OCI-LY1 (cell line): ENCODE data around the gene PCSK2.

ENCODE experiments used
- H2AFZ ChIP-seq: fragments of 200-600 bp; sonication (generic), shearing (Covaris generic); 2 replicates; pipeline ENCODE4 v1.6.0; 2014; ENCODE audit warnings: antibody characterized with exemption, mild to moderate bottlenecking, low read length
- H3F3A ChIP-seq: fragments of 200-600 bp; sonication (generic), shearing (Covaris generic); 2 replicates; pipeline ENCODE4 v1.6.0; 2014; ENCODE audit warnings: mild to moderate bottlenecking, antibody characterized with exemption, low read length, moderate library complexity; ENCODE audit not compliant: insufficient read depth
- H3K27ac ChIP-seq: fragments of 200-600 bp; sonication (generic); 2 replicates; pipeline ENCODE4 v1.5.1; 2014; ENCODE audit warnings: low read length, mixed run types, mild to moderate bottlenecking, low read depth; ENCODE audit not compliant: poor library complexity, severe bottlenecking
- H3K27me3 ChIP-seq: fragments of 200-600 bp; sonication (generic); 2 replicates; pipeline ENCODE4 v1.6.0; 2014; ENCODE audit warnings: antibody characterized with exemption, mild to moderate bottlenecking, low read length, moderate library complexity; ENCODE audit not compliant: insufficient read depth
- H3K36me3 ChIP-seq: fragments of 200-600 bp; sonication (generic); 2 replicates; pipeline ENCODE4 v1.6.1; 2014; ENCODE audit warnings: mild to moderate bottlenecking, antibody characterized with exemption, low read length, moderate library complexity, mixed read lengths; ENCODE audit not compliant: insufficient read depth
- H3K4me1 ChIP-seq: fragments of 200-600 bp; sonication (generic); 2 replicates; pipeline ENCODE4 v1.5.1; 2014; ENCODE audit warnings: mild to moderate bottlenecking, low read length, moderate library complexity; ENCODE audit not compliant: insufficient read depth, severe bottlenecking
- H3K4me2 ChIP-seq: fragments of 200-600 bp; sonication (generic), shearing (Covaris generic); 2 replicates; pipeline ENCODE4 v1.6.1; 2014; ENCODE audit warnings: low read length
- H3K4me3 ChIP-seq: fragments of 200-600 bp; sonication (generic); 2 replicates; pipeline ENCODE4 v1.5.1; 2014; ENCODE audit warnings: low read length, low read depth, mild to moderate bottlenecking, mixed read lengths; ENCODE audit not compliant: poor library complexity, severe bottlenecking
- H3K79me2 ChIP-seq: fragments of 200-600 bp; shearing (Covaris generic); 2 replicates; pipeline ENCODE4 v1.6.1; 2016; ENCODE audit warnings: mixed run types, low read length, mixed read lengths; ENCODE audit not compliant: insufficient read depth
- H3K9ac ChIP-seq: fragments of 200-600 bp; sonication (generic), shearing (Covaris generic); 2 replicates; pipeline ENCODE4 v1.6.1; 2014; ENCODE audit warnings: mild to moderate bottlenecking, low read length, mixed read lengths
- H3K9me2 ChIP-seq: fragments of 200-600 bp; sonication (generic), shearing (Covaris generic); 2 replicates; pipeline ENCODE4 v1.6.1; 2014; ENCODE audit warnings: low read depth, mild to moderate bottlenecking, low read length, mixed read lengths
- H3K9me3 ChIP-seq: fragments of 200-600 bp; shearing (Covaris generic); 2 replicates; pipeline ENCODE4 v1.6.1; 2014; ENCODE audit warnings: low read length, mixed read lengths
- H4K20me1 ChIP-seq: fragments of 200-600 bp; sonication (generic), shearing (Covaris generic); 2 replicates; pipeline ENCODE4 v1.6.0; 2016; ENCODE audit warnings: mild to moderate bottlenecking, low read length; ENCODE audit not compliant: insufficient read depth
- EZH2 ChIP-seq: fragments of 200-600 bp; sonication (generic), shearing (Covaris generic); IDR thresholded peaks from 2 replicates; pipeline ENCODE4 v1.8.0; 2017; ENCODE audit warnings: borderline replicate concordance, mixed run types, mild to moderate bottlenecking, antibody characterized with exemption, low read length, moderate library complexity, mixed read lengths
- TF ChIP-seq, protein P1 (sequence below): fragments of 200-600 bp; sonication (generic), shearing (Covaris generic); IDR thresholded peaks from 2 replicates; pipeline ENCODE4 v1.5.1; 2017; ENCODE audit warnings: mild to moderate bottlenecking, antibody characterized with exemption, low read length, moderate library complexity, mixed read lengths

PCSK2 gene

GRCh38 chr20:17399303-17399985 is 172.6 kb downstream of the PCSK2 start:
- Histone ChIP-seq H3K36me3 (no peaks in the 10 kb centered on the region), H3K27ac (no peak overlapping the region), H2AFZ (no peak overlapping the region), H4K20me1 (no peaks in the 10 kb centered on the region), H3K27me3 (no peaks in the 10 kb centered on the region; the same call in 1 of the 2 replicates), H3F3A (no peaks in the 10 kb centered on the region), H3K4me3 (no peak overlapping the region), H3K4me1 (no peaks in the 10 kb centered on the region), H3K4me2 (no peak overlapping the region), H3K79me2 (no peaks in the 10 kb centered on the region), H3K9ac (no peak overlapping the region), H3K9me3 (no peaks in the 10 kb centered on the region), H3K9me2 (no peaks in the 10 kb centered on the region)
- TF ChIP-seq EZH2 = no peak
- TF ChIP-seq, protein P1, sequence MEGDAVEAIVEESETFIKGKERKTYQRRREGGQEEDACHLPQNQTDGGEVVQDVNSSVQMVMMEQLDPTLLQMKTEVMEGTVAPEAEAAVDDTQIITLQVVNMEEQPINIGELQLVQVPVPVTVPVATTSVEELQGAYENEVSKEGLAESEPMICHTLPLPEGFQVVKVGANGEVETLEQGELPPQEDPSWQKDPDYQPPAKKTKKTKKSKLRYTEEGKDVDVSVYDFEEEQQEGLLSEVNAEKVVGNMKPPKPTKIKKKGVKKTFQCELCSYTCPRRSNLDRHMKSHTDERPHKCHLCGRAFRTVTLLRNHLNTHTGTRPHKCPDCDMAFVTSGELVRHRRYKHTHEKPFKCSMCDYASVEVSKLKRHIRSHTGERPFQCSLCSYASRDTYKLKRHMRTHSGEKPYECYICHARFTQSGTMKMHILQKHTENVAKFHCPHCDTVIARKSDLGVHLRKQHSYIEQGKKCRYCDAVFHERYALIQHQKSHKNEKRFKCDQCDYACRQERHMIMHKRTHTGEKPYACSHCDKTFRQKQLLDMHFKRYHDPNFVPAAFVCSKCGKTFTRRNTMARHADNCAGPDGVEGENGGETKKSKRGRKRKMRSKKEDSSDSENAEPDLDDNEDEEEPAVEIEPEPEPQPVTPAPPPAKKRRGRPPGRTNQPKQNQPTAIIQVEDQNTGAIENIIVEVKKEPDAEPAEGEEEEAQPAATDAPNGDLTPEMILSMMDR = no peak

DNA sequence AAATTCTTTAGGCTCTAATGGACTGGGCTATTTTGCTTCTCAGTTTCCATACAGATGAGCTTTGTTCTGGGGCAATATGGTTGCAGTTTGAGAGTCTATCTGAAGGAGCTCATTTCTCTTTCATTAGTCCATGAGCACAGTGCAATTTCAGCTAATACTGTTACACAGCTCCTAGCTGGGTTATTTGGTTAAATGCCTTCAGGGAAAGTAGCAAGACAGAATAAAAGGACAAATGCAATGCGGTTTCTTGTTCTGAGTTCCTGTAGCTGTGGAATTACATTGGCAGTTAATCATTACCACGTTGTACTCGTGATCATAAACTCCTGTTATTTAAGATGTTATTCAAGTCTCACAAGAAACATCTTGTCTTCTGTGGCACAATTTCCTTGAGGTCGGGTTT is 176.6 kb downstream of the PCSK2 start:
- no peaks in the 10 kb centered on the region for H3K4me1 ChIP-seq
- no peaks in the 10 kb centered on the region for H3K9me3 ChIP-seq
- no peaks in the 10 kb centered on the region for H3K36me3 ChIP-seq
- no peak overlapping the region for H3K4me3 ChIP-seq
- no peaks in the 10 kb centered on the region for H3K27me3 ChIP-seq
- no peak overlapping the region for H3K9ac ChIP-seq
- H3K9me2 ChIP-seq = no peaks in the 10 kb centered on the region
- no peaks in the 10 kb centered on the region for H4K20me1 ChIP-seq
- no peak overlapping the region for H3K27ac ChIP-seq
- TF ChIP-seq EZH2 = no peak
- TF ChIP-seq, protein P1 = no peak
- H2AFZ ChIP-seq = no peak overlapping the region
- no peaks in the 10 kb centered on the region for H3F3A ChIP-seq
- H3K79me2 ChIP-seq = no peaks in the 10 kb centered on the region
- no peak overlapping the region for H3K4me2 ChIP-seq

GRCh38 chr20:17406051-17406590 is 179.3 kb downstream of the PCSK2 start:
- Histone ChIP-seq H3K4me3 (no peak overlapping the region), H3K27me3 (no peaks in the 10 kb centered on the region), H3K36me3 (no peaks in the 10 kb centered on the region), H3K9me3 (no peaks in the 10 kb centered on the region), H3K9ac (no peak overlapping the region), H4K20me1 (no peaks in the 10 kb centered on the region), H2AFZ (no peak overlapping the region), H3K27ac (no peak overlapping the region), H3K79me2 (no peaks in the 10 kb centered on the region), H3K4me1 (no peaks in the 10 kb centered on the region), H3F3A (no peaks in the 10 kb centered on the region), H3K9me2 (no peaks in the 10 kb centered on the region), H3K4me2 (no peak overlapping the region)
- TF ChIP-seq, protein P1 = no peak
- no peak for TF ChIP-seq EZH2
